SK-N-SH treated with all-trans-retinoic acid at 6 μM for 48 hours (cell line): ENCODE measurements around the gene SPOCK1.

Source experiments
- ATAC-seq: fragments of 200-7000 bp; cut with Tn5 transposase; 3 replicates; pipeline ENCODE4 v1.9.1; 2020; ENCODE audit warnings: mild to moderate bottlenecking, moderate library complexity
- ARNTL ChIP-seq: fragments of 450-650 bp; formaldehyde crosslinking; IDR thresholded peaks from 2 replicates; pipeline ENCODE4 v1.5.0; 2020; ENCODE audit warnings: low read depth, mild to moderate bottlenecking, moderate library complexity, borderline replicate concordance
- BACH2 ChIP-seq: fragments of 250-450 bp; sonication (Bioruptor Pico); IDR thresholded peaks from 2 replicates; pipeline ENCODE4 v1.9.0; 2021; ENCODE audit warnings: mild to moderate bottlenecking, borderline replicate concordance
- CREB5 ChIP-seq: fragments of 250-450 bp; sonication (Bioruptor Pico); IDR thresholded peaks from 2 replicates; pipeline ENCODE4 v1.5.1; 2020; ENCODE audit warnings: low read depth, mild to moderate bottlenecking, moderate library complexity
- CSDC2 ChIP-seq: fragments of 250-450 bp; sonication (Bioruptor Pico); IDR thresholded peaks from 2 replicates; pipeline ENCODE4 v1.5.0; 2020; ENCODE audit warnings: mild to moderate bottlenecking, moderate library complexity
- ESRRG ChIP-seq: fragments of 250-450 bp; sonication (Bioruptor Pico); IDR thresholded peaks from 2 replicates; pipeline ENCODE4 v1.6.1; 2021; ENCODE audit warnings: mild to moderate bottlenecking
- GLIS3 ChIP-seq: fragments of 250-450 bp; sonication (Bioruptor Pico); IDR thresholded peaks from 2 replicates; pipeline ENCODE4 v1.5.0; 2020; ENCODE audit warnings: mild to moderate bottlenecking, moderate library complexity
- ISL1 ChIP-seq: fragments of 250-450 bp; sonication (Bioruptor Pico); IDR thresholded peaks from 2 replicates; pipeline ENCODE4 v2.1.2; 2022; ENCODE audit warnings: mild to moderate bottlenecking, moderate library complexity
- OSR1 ChIP-seq: fragments of 250-450 bp; sonication (Bioruptor Pico); IDR thresholded peaks from 2 replicates; pipeline ENCODE4 v1.8.0; 2022; ENCODE audit warnings: moderate library complexity, mild to moderate bottlenecking, inconsistent platforms
- PATZ1 ChIP-seq: fragments of 250-450 bp; sonication (Bioruptor Pico); IDR thresholded peaks from 2 replicates; pipeline ENCODE4 v1.8.0; 2020; ENCODE audit warnings: mild to moderate bottlenecking, moderate library complexity, borderline replicate concordance
- PPARA ChIP-seq: fragments of 250-450 bp; sonication (Bioruptor Pico); IDR thresholded peaks from 2 replicates; pipeline ENCODE4 v1.5.0; 2020; ENCODE audit warnings: mild to moderate bottlenecking, borderline replicate concordance
- RARB ChIP-seq: fragments of 250-450 bp; sonication (Bioruptor Pico); IDR thresholded peaks from 2 replicates; pipeline ENCODE4 v1.8.0; 2021; ENCODE audit warnings: mild to moderate bottlenecking, moderate library complexity
- SNAI2 ChIP-seq: fragments of 250-450 bp; sonication (Bioruptor Pico); IDR thresholded peaks from 2 replicates; pipeline ENCODE4 v1.5.0; 2020; ENCODE audit warnings: mild to moderate bottlenecking, moderate library complexity
- TCF4 ChIP-seq: fragments of 250-450 bp; sonication (Bioruptor Pico); IDR thresholded peaks from 2 replicates; pipeline ENCODE4 v1.8.0; 2021; ENCODE audit warnings: mild to moderate bottlenecking, moderate library complexity, borderline replicate concordance
- TSHZ2 ChIP-seq: fragments of 250-450 bp; sonication (Bioruptor Pico); IDR thresholded peaks from 2 replicates; pipeline ENCODE4 v1.5.0; 2020; ENCODE audit warnings: mild to moderate bottlenecking, moderate library complexity
- ZC3H10 ChIP-seq: fragments of 250-450 bp; sonication (Bioruptor Pico); IDR thresholded peaks from 2 replicates; pipeline ENCODE4 v1.5.1; 2021; ENCODE audit warnings: mild to moderate bottlenecking, moderate library complexity
- ZFP3 ChIP-seq: fragments of 250-450 bp; sonication (Bioruptor Pico); IDR thresholded peaks from 2 replicates; pipeline ENCODE4 v1.5.0; 2020; ENCODE audit warnings: mild to moderate bottlenecking, moderate library complexity
- ZFP30 ChIP-seq: fragments of 450-650 bp; formaldehyde crosslinking; IDR thresholded peaks from 2 replicates; pipeline ENCODE4 v1.5.0; 2022; ENCODE audit warnings: mild to moderate bottlenecking, moderate library complexity
- ZNF565 ChIP-seq: fragments of 450-650 bp; formaldehyde crosslinking; conservative IDR thresholded peaks from 2 replicates; pipeline ENCODE4 v1.5.0; 2020; ENCODE audit warnings: low read depth, mild to moderate bottlenecking, moderate library complexity
- ZNF70 ChIP-seq: fragments of 450-650 bp; formaldehyde crosslinking; IDR thresholded peaks from 2 replicates; pipeline ENCODE4 v1.5.0; 2020; ENCODE audit warnings: mild to moderate bottlenecking, moderate library complexity
- TF ChIP-seq, protein P1 (sequence below): fragments of 250-450 bp; sonication (Bioruptor Pico); IDR thresholded peaks from 2 replicates; pipeline ENCODE4 v1.8.0; 2021; ENCODE audit warnings: low read depth, mild to moderate bottlenecking, moderate library complexity, borderline replicate concordance

The SPOCK1 gene

GRCh38 chr5:137316346-137316736, 182.8 kb downstream of the SPOCK1 start (continued):
- no peak for TF ChIP-seq CREB5 (CRISPR knock-in tag)
- no peak for TF ChIP-seq RARB (CRISPR knock-in tag)
- no peak for TF ChIP-seq ZNF565 (CRISPR knock-in tag)
- TF ChIP-seq BACH2 (CRISPR knock-in tag), result no peak

DNA sequence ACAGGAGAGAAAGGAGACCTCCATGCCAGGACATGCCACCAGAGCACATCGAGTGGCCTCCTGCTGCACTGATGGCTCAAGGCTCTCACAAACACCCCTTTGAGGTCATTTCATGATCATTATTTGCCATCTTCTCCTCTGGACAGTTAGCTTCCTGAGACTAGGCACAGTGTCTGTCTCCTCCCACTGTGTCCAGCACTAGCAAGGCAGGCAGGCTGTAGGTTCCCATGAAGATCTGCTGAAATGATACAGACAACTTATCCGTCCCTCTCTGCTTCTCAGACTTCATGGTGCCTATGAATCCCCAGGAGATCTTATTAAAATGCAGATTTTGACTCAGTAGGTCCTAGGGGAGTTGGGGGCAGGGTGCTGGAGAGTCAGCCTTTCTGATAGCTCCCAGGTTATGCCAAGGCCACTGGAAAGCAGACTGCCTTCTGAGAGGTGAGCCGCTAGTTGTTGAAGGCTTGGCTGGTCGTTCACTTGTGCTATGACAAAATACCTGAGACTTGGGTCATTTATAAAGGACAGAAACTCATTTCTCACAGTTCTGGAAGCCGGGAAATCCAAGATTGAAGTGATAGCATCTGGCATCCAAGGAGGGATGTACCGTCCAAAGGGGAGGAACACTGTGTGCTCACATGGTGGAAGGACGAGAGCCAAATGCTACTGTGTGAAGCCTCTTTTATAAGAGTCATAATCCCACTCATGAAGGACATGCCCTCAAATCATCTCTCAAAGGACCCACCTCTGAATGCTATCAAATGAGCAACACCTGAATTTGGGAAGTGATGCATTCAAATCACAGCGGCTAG, 183.4 kb downstream of the SPOCK1 start:
- TF ChIP-seq TSHZ2 (CRISPR knock-in tag) (no peak), CSDC2 (CRISPR knock-in tag) (no peak), ISL1 (CRISPR knock-in tag) (no peak), CREB5 (CRISPR knock-in tag) (no peak), ZFP30 (CRISPR knock-in tag) (no peak), PATZ1 (CRISPR knock-in tag) (no peak), GLIS3 (CRISPR knock-in tag) (no peak), RARB (CRISPR knock-in tag) (no peak), PPARA (CRISPR knock-in tag) (no peak), OSR1 (no peak), ESRRG (CRISPR knock-in tag) (no peak)

DNA sequence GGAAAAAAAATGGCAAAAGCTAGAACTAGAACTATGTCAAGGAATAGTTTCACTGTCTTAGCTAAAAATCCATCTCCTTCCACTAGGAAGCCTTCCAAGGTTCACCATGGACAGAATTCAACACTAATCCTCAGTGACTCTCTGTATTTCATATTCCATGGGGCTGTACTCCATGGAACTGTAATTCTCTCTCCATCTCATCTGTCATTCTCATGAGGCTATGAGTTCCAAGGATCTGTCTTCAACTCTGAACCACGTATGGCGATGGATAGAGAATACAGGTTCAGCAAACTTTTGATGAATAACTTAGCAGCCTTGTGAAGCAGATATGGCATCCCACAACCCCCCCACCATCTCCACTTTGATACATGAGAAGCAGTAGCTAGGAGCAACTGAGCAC, 184.0 kb downstream of the SPOCK1 start:
- ATAC-seq, result no peak
- TF ChIP-seq CSDC2 (CRISPR knock-in tag) (no peak), SNAI2 (CRISPR knock-in tag) (no peak), ZC3H10 (no peak), TCF4 (no peak)

More for the DNA sequence above, 183.4 kb downstream of the SPOCK1 start:
- ATAC-seq, result no peak

GRCh38 chr5:137313526-137314175, 185.5 kb downstream of the SPOCK1 start:
- no peak for ATAC-seq
- no peak for TF ChIP-seq ESRRG (CRISPR knock-in tag)
- no peak for TF ChIP-seq ZFP30 (CRISPR knock-in tag)
- no peak for TF ChIP-seq GLIS3 (CRISPR knock-in tag)
- no peak for TF ChIP-seq ARNTL (CRISPR knock-in tag)
- no peak for TF ChIP-seq ZFP3 (CRISPR knock-in tag)
- TF ChIP-seq CSDC2 (CRISPR knock-in tag), result no peak
- TF ChIP-seq, protein P1, sequence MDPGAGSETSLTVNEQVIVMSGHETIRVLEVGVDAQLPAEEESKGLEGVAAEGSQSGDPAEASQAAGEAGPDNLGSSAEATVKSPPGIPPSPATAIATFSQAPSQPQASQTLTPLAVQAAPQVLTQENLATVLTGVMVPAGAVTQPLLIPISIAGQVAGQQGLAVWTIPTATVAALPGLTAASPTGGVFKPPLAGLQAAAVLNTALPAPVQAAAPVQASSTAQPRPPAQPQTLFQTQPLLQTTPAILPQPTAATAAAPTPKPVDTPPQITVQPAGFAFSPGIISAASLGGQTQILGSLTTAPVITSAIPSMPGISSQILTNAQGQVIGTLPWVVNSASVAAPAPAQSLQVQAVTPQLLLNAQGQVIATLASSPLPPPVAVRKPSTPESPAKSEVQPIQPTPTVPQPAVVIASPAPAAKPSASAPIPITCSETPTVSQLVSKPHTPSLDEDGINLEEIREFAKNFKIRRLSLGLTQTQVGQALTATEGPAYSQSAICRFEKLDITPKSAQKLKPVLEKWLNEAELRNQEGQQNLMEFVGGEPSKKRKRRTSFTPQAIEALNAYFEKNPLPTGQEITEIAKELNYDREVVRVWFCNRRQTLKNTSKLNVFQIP (CRISPR knock-in tag), result no peak
- no peak for TF ChIP-seq BACH2 (CRISPR knock-in tag)
- TF ChIP-seq PATZ1 (CRISPR knock-in tag), result no peak
- TF ChIP-seq TSHZ2 (CRISPR knock-in tag), result no peak
- no peak for TF ChIP-seq ZNF70 (CRISPR knock-in tag)
